Stimulated activated CD4-positive, alpha-beta T cell treated with anti-CD3 and anti-CD28 coated beads, Interleukin-15, amount 100 ng/mL, for 1 hour (primary cell): Measurements from ENCODE around the gene HMGCL.

ENCODE experiments used
- DNase-seq, 2 donors: peaks; one replicate each; pipeline ENCODE4 v3.0.0-alpha.2; 2020; ENCODE audit warnings: low read depth in 1 of 2, low spot score in 1 of 2

The HMGCL gene

DNA sequence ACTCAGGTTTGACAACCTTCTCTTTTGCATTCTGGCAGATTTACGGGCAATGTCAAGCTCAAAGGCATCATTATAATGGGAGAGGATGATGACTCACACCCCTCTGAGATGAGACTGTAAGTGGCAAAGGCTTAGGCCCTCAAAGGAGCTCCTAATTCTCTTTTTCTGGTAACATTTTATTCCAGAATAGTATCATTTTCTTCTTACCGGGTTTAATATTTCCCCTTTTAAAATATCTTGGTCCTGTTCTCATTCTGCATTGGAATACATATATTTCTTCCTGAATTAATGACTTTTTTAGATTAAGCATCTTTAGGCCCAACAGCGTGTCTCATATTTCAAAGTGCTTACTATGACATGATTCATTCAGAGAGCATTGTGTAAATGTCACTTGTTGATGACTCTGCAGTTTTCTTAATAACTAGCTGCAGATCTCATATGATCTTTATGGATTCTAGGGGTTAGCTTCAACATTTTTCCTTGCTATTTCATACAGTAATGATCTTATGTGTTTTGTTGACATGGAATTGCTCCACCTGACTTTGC is 45.3 kb downstream of the HMGCL start:
- DNase-seq = no peak

DNA sequence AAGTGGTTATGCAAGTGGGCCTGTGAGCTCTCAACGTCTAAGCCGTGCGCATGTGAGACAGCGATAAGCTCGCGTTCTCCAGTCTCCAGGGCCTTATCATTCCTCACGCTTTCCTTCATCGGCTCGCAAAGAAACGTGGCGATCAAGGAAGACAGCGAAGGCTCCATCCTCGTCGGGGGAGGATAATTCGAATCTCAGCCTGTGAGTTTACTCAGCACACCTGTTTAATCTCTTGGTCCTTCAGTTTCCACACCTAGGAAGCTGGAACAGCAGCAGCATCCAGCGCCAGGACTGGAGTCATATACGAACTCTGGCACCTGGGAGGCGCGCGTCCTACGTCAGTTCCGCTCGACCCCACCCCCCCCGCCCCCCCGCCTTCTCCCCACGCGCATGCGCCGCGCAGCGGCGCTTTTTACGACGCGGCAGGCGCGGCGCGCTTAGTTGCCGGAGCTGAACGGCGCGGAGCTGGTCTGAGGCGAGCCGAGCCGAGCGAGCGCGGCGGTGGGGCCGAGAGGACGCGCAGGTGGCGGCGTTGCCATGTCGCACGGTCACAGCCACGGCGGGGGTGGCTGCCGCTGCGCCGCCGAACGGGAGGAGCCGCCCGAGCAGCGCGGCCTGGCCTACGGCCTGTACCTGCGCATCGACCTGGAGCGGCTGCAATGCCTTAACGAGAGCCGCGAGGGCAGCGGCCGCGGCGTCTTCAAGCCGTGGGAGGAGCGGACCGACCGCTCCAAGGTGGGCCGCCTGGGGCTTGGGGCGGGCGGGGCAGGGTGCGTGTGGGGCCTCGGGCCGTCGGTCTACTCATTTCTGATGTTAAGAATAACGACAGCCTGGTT is 47.0 kb downstream of the HMGCL start, which contains the start of gene PITHD1:
Gene PITHD1, plus strand, starts transcription at position 440 of the 836 bp plus-strand sequence. Its CDS starts 98 bp downstream, at position 538.
- peak; percentile 65 to 71 for DNase-seq

DNA sequence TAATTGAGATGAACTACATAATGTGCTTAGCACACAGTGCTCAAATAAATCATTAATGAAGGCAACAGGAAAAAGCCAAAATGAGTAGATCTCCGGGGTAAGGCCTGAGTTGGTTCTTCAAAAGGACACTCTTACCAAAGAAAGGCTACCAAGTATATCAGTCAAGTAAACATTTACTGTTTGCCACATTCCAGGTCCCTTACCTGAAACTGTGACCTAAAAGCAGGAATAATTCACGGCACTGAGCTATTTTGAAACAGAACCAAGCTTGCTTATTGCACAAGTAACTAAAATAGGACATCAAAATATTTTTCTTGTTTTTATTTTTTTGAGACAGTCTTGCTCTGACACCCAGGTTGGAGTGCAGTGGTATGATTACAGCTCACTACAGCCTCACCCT is 49.0 kb downstream of the HMGCL start:
- DNase-seq = no peak

DNA sequence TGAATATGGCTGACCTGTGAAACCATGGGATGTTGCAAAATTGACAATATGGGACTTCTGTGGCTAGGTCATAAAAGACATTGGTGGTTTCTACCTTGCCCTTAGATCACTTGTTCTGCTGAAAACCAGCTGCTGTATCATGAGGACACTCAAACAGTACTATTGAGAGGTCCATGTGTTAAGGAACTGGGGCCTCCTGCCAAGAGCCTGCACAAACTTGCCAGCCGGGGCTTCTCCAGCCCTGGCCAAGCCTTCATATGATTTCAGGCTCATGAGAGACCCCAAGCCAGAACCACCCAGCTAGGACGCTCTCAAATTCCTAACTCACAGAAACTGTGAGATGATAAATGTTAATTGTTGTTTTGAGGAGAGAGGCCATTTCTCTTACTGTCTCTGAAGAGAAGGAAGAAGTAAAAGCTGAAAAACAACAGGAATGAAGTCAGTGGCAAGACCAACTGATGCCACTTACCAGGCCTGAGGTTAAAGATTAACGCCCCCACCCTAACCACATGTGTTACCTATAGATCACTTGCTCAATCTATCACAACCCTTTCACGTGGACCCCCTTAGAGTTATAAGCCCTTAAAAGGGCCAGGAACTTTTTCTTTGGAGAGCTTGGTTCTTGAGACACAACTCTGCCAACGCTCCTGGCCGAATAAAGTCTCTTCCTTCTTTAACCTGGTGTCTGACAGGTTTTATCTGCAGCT is 50.9 kb downstream of the HMGCL start:
- DNase-seq = no peak

DNA sequence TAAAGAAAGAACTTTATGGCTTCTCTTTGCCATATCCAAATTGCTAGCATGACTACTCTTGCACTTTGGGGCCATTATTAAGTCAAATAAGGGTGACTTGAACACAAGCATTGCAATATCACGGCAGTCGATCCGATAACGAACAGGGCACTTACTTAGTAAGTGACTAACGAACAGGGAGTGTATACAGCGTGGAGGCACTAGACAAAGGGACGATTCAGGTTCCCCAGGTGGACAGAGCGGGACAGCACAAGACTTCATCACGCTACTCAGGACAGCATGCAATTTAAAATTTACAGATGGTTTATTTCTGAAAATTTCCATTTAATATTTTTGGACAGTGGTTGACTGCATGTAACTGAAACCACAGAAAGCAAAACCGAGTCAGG is 52.4 kb downstream of the HMGCL start:
- DNase-seq = no peak

DNA sequence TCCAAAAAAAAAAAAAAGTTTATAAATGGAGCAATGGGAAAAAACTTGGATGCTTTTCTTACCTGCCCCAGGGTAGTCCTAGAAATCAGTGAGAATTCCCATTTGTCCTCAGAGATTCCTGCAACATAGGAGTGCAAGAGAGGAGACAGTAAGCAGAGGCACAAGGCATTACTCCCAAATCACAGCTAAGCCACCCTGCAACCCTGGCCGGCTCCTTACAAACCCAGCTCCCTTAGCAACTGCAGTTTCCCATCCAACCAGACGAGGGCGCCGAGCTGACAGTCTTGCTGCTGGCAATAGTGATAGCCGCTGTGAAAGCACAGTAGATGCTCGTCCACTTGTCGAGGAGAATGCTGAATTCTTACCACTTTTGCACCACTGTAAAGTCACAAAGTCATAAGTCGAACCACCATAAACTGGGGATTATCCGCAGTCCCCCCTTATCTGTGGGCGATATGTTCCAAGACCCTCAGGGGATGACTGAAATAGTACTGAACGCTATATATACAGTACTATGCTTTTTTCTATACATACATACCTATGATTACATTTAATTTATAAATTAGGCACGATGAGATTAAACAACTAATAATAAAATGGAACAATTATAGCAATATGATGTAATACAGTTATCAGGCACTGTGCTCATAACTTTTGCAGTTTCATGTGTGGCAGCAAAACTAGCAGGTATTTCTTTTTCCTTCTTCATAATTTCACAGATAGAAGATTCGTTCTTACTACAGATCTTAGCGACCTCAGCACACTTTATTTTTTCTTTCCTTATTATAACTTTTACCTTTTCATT is 53.0 kb downstream of the HMGCL start:
- DNase-seq = peak; percentile 70 to 78

DNA sequence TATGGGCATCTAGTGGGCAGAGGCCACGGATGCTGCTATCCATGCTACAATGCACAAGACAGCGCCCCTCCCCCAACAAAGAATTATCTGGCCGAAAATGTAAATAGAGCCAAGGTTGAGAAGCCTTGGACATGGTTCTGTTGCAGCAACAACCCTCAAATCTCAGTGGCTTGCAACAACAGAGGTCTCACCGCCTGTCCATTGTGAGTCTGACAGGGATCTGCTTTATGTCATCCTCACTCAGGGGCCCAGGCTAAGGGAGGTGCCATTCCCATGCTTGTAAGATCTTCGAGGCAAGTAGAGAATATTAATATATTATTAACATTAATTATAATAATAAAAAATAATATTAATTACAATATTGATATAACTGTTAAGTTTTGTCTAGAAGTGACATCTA is 56.5 kb downstream of the HMGCL start:
- no peak for DNase-seq

DNA sequence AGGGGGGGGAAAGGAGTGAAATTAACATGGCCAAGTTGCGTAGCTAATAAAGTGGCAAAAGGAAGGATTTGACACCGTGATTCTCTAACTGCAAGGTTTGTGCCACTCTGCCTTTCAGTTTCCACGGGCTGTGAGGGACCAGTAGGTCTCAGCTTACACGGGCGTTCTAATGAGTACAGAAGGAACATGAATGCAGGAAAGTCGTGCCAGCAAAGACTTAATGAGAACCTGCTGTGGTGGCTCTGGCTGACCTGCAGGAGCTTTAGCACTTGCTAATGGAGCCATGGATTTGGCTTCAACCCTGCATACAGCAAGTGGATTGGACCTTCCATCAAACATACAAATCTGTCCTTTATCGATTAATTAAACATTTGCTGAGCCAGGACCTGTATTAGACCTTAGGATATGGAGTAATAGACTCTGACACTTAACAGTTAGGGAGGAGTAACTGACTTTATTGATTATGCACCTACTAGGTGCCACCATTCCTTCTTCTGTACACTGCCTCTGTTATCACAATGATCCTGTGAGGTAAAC is 62.1 kb downstream of the HMGCL start:
- no peak for DNase-seq

DNA sequence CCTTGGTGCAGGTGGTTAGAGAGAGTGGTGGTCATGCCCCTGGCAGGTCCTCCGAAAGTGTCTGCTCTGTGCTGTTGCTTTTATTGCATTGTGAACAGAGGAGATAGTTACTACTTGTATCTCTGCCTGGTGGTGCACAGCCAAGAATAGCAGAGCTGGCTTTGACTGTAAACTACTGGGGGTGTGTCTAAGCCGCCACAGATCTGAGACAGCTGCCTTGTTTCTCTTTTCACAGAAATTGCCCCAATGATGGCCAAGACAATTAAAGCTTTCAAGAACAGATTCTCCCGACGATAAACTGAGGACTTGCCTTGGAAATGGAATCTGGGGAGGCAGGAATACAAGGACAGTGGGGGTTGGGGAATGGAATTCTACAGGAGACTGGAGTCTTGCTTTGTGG is 66.0 kb downstream of the HMGCL start:
- DNase-seq = no peak

DNA sequence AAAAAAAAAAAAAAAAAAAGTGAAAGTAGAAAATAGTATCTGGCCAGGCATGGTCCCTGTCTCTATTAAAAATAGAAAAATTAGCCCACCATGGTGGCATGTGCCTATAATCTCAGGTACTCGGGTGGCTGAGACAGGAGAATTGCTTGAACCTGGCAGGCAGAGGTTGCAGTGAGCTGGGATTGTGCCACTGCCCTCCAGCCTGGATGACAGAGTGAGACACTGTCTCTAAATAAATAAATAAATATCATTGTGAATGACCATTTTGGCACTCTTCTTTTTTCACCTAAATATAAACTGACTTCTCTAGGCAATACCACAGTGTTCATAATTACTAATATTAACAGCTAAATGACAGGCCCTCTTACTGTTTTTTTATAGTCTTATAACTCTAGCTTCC is 67.4 kb downstream of the HMGCL start:
- DNase-seq = no peak

DNA sequence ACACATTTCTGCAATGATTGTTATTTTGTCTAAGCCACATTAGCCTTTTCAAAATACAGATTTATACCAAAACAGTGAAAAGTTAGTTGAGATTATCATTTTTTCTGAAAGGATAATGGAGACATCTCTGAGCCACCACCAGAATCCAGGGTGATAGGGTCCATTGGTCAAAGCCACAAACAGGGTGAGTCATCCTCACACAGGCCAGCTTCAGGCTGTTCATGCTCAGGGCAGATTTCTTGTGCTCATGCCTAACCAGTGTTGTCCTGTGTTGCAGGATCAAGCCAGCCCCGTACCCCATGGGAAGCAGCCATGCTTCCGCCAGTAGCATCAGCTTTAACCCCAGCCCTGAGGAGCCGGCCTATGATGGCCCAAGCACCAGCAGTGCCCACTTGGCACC is 68.6 kb downstream of the HMGCL start:
- no peak for DNase-seq

DNA sequence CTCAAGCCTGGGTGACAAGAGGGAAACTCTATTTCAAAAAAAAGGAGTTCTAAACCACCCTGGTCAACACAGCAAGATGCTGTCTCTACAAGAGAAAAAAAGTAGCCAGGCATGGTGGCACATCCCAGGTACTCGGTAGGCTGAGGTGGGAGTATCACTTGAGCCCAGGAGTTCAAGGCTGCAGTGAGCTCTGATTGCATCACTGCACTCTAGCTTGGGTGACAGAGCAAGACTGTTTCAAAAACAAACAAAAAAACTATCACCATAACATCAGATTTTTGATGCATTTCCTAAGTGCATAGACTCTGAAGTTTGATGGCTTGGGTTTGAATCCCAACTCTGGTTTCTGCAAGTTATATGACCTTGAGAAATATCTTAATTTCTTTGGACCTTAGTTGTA is 72.3 kb downstream of the HMGCL start:
- no peak for DNase-seq
